Activated gamma-delta T cell treated with Interleukin-2 at 50 U/mL for 16 hours (primary cell): ENCODE data around the gene TRIM13.
"Not testable (repeated sequence)": the region's sequence is repeated elsewhere in the genome, so short reads cannot be mapped to it uniquely, and the experiment has no call there.

ENCODE experiments used
- DNase-seq: peaks from one replicate; pipeline ENCODE4 v3.0.0-alpha.2; 2020

Gene TRIM13

GRCh38 chr13:49997955-49998354, 1.1 kb downstream of the TRIM13 start:
- no peak for DNase-seq

- DNase-seq = no peak
These were observed 2.1 kb downstream of the TRIM13 start for GRCh38 chr13:49998714-49999624.

GRCh38 chr13:50001287-50001686, 4.4 kb downstream of the TRIM13 start:
- DNase-seq = no peak

GRCh38 chr13:50006426-50007135, 9.7 kb downstream of the TRIM13 start:
- no peak for DNase-seq

- no peak for DNase-seq
These were observed 14.6 kb downstream of the TRIM13 start for GRCh38 chr13:50011461-50011860.

- DNase-seq = no peak
These were observed 15.7 kb downstream of the TRIM13 start for GRCh38 chr13:50012396-50013169.

- no peak for DNase-seq
These were observed 17.5 kb downstream of the TRIM13 start for GRCh38 chr13:50014386-50014785.

GRCh38 chr13:50015258-50015657, 18.4 kb downstream of the TRIM13 start, which contains the start of gene KCNRG:
Gene KCNRG, plus strand, starts transcription at chr13:50015444. Its CDS starts 50 bp downstream, at chr13:50015494.
- no peak for DNase-seq

GRCh38 chr13:50015750-50016149, 18.9 kb downstream of the TRIM13 start:
- DNase-seq = no peak

- no peak for DNase-seq
These were observed 19.6 kb downstream of the TRIM13 start for GRCh38 chr13:50016444-50016843.

- DNase-seq = no peak
These were observed 21.0 kb downstream of the TRIM13 start for GRCh38 chr13:50017819-50018218.

- DNase-seq = no peak
These were observed 28.6 kb downstream of the TRIM13 start for GRCh38 chr13:50025436-50025835.

GRCh38 chr13:50026788-50027473, 30.1 kb downstream of the TRIM13 start:
- no peak for DNase-seq

GRCh38 chr13:50030315-50030714, 33.5 kb downstream of the TRIM13 start:
- no peak for DNase-seq

GRCh38 chr13:50033725-50034124, 36.9 kb downstream of the TRIM13 start:
- no peak for DNase-seq

- DNase-seq = no peak
These were observed 40.9 kb downstream of the TRIM13 start for GRCh38 chr13:50037788-50038187.

GRCh38 chr13:50038266-50038665, 41.4 kb downstream of the TRIM13 start:
- no peak for DNase-seq

- no peak for DNase-seq
These were observed 55.6 kb downstream of the TRIM13 start for GRCh38 chr13:50052478-50052877.

GRCh38 chr13:50053844-50054243, 57.0 kb downstream of the TRIM13 start:
- no peak for DNase-seq

GRCh38 chr13:50055454-50055853, 58.6 kb downstream of the TRIM13 start:
- DNase-seq = no peak

GRCh38 chr13:50060718-50061117, 63.9 kb downstream of the TRIM13 start:
- DNase-seq = no peak

- DNase-seq = not testable (repeated sequence)
These were observed 65.5 kb downstream of the TRIM13 start for GRCh38 chr13:50062336-50062735.

- no peak for DNase-seq
These were observed 68.9 kb downstream of the TRIM13 start for GRCh38 chr13:50065712-50066111.
